CD4-positive, alpha-beta T cell treated with Interleukin-17A for 4 hours (primary cell): ENCODE results near the gene SLC66A2.
"Not testable (repeated sequence)": the region's sequence is repeated elsewhere in the genome, so short reads cannot be mapped to it uniquely, and the experiment has no call there.

Source experiments
- DNase-seq: peaks from one replicate; pipeline ENCODE4 v3.0.0-alpha.2; 2020; ENCODE audit warnings: mixed read lengths

The SLC66A2 gene

GRCh38 chr18:79900610-79901570, 50.6 kb downstream of the SLC66A2 start:
- DNase-seq: no peak

GRCh38 chr18:79899609-79900445, 51.6 kb downstream of the SLC66A2 start:
- DNase-seq: no peak

- no peak for DNase-seq
These were observed 52.4 kb downstream of the SLC66A2 start for GRCh38 chr18:79898952-79899608.

- DNase-seq: no peak
These were observed 53.4 kb downstream of the SLC66A2 start for GRCh38 chr18:79897940-79898625.

- DNase-seq: no peak
These were observed 54.7 kb downstream of the SLC66A2 start for GRCh38 chr18:79896738-79897137.

GRCh38 chr18:79890674-79891073, 60.8 kb downstream of the SLC66A2 start:
- no peak for DNase-seq

GRCh38 chr18:79889569-79889968, 61.9 kb downstream of the SLC66A2 start:
- no peak for DNase-seq

GRCh38 chr18:79888016-79888415, 63.4 kb downstream of the SLC66A2 start:
- no peak for DNase-seq

GRCh38 chr18:79887181-79888000, 64.1 kb downstream of the SLC66A2 start:
- DNase-seq: no peak

GRCh38 chr18:79884963-79885728, 66.3 kb downstream of the SLC66A2 start:
- DNase-seq: no peak

GRCh38 chr18:79884294-79884962, 67.0 kb downstream of the SLC66A2 start:
- DNase-seq: no peak

- no peak for DNase-seq
These were observed 67.8 kb downstream of the SLC66A2 start for GRCh38 chr18:79883461-79884293.

- no peak for DNase-seq
These were observed 68.8 kb downstream of the SLC66A2 start for GRCh38 chr18:79882522-79883241.

- no peak for DNase-seq
These were observed 69.8 kb downstream of the SLC66A2 start for GRCh38 chr18:79881695-79882094.

GRCh38 chr18:79879566-79879965, 71.9 kb downstream of the SLC66A2 start:
- no peak for DNase-seq

GRCh38 chr18:79878741-79879378, 72.6 kb downstream of the SLC66A2 start:
- no peak for DNase-seq

GRCh38 chr18:79878246-79878645, 73.2 kb downstream of the SLC66A2 start:
- not testable (repeated sequence) for DNase-seq
